Uterus (tissue), 2 donors: ENCODE results near the gene SRGAP1.

Experiments used
- POLR2A ChIP-seq, 2 donors: fragments of 450-650 bp; IDR thresholded peaks; one replicate each; pipeline ENCODE4 v1.6.1; 2016; ENCODE audit warnings: antibody characterized with exemption in 2 of 2, mild to moderate bottlenecking in 1 of 2, moderate library complexity in 1 of 2
- TF ChIP-seq, protein P1 (sequence below), 4 experiments: fragments of 200-600 bp in 2 of 4; fragments of 450-650 bp in 2 of 4; sonication (generic) in 2 of 4; IDR thresholded peaks; one replicate each; pipeline ENCODE4 v1.5.1; 2016 to 2019; ENCODE audit warnings: antibody characterized with exemption in 4 of 4, mild to moderate bottlenecking in 2 of 4, moderate library complexity in 1 of 4

- TF ChIP-seq, protein P1, sequence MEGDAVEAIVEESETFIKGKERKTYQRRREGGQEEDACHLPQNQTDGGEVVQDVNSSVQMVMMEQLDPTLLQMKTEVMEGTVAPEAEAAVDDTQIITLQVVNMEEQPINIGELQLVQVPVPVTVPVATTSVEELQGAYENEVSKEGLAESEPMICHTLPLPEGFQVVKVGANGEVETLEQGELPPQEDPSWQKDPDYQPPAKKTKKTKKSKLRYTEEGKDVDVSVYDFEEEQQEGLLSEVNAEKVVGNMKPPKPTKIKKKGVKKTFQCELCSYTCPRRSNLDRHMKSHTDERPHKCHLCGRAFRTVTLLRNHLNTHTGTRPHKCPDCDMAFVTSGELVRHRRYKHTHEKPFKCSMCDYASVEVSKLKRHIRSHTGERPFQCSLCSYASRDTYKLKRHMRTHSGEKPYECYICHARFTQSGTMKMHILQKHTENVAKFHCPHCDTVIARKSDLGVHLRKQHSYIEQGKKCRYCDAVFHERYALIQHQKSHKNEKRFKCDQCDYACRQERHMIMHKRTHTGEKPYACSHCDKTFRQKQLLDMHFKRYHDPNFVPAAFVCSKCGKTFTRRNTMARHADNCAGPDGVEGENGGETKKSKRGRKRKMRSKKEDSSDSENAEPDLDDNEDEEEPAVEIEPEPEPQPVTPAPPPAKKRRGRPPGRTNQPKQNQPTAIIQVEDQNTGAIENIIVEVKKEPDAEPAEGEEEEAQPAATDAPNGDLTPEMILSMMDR (IDR thresholded peaks at IDR 0.05), result no peak
- TF ChIP-seq POLR2A (IDR thresholded peaks at IDR 0.05), result no peak
Measured at GRCh38 chr12:64193931-64194330, 349.4 kb downstream of the SRGAP1 start.
